SK-N-SH (cell line): ENCODE measurements around the gene NSF. TPM values are rescaled to one million over a fixed set of nuclear protein-coding genes. Genes with fewer than 3 reads are reported as not detected.

Experiments used
- CTCF ChIA-PET: fragments of 300-600, 350-600 bp; formaldehyde crosslinking; extraction: SDS; loops from one replicate; lab custom pipeline; 2021; lab: Yijun Ruan, JAX
- POLR2A ChIA-PET: fragments of 350-600 bp; sonication (Branson Sonifier 250); formaldehyde crosslinking; extraction: SDS; loops from one replicate; lab custom pipeline; 2020; ENCODE audit warnings: antibody characterized with exemption, inconsistent platforms; lab: Yijun Ruan, JAX
- DNase-seq: peaks from one replicate; pipeline ENCODE4 v3.0.0; 2012
- H2AFZ ChIP-seq: fragments of 200-600 bp; sonication (generic); 2 replicates; pipeline ENCODE4 v1.8.1; 2016; ENCODE audit warnings: antibody characterized with exemption, mild to moderate bottlenecking, low read depth
- H3F3A ChIP-seq: fragments of 200-600 bp; sonication (generic); replicated peaks from 2 replicates; pipeline ENCODE3; 2016; ENCODE audit warnings: antibody characterized with exemption, mild to moderate bottlenecking; ENCODE audit not compliant: insufficient read depth
- H3K27ac ChIP-seq, 2 experiments: fragments of 200-500 bp in 1 of 2; fragments of 200-600 bp in 1 of 2; sonication (Bioruptor generic) in 1 of 2; sonication (generic), shearing (Covaris generic) in 1 of 2; 2 replicates each; pipeline versions ENCODE4 v1.5.1 to v1.6.1; 2014 to 2016; ENCODE audit warnings: low read depth in 2 of 2, inconsistent platforms in 1 of 2, low read length in 1 of 2, mild to moderate bottlenecking in 1 of 2, mixed read lengths in 1 of 2
- H3K27me3 ChIP-seq: fragments of 200-600 bp; sonication (generic), shearing (Covaris generic); 2 replicates; pipeline ENCODE4 v1.6.1; 2016; ENCODE audit warnings: mixed run types; ENCODE audit not compliant: insufficient read depth
- H3K36me3 ChIP-seq, 2 experiments: fragments of 200-500 bp in 1 of 2; fragments of 200-600 bp in 1 of 2; sonication (Bioruptor generic) in 1 of 2; sonication (generic) in 1 of 2; replicated peaks in 1 of 2; 2 replicates each; pipeline versions ENCODE3 to v1.5.1; 2014 to 2016; ENCODE audit warnings: low read length in 1 of 2, mild to moderate bottlenecking in 1 of 2; ENCODE audit not compliant: insufficient read depth in 2 of 2, control insufficient read depth in 1 of 2
- H3K4me1 ChIP-seq, 2 experiments: fragments of 200-500 bp in 1 of 2; fragments of 200-600 bp in 1 of 2; sonication (Bioruptor generic) in 1 of 2; sonication (generic), shearing (Covaris generic) in 1 of 2; 2 replicates each; pipeline versions ENCODE4 v1.5.1 to v1.6.1; 2014 to 2016; ENCODE audit warnings: low read depth in 1 of 2, low read length in 1 of 2, mixed run types in 1 of 2; ENCODE audit not compliant: insufficient read depth in 2 of 2, control insufficient read depth in 1 of 2
- H3K4me2 ChIP-seq: fragments of 200-600 bp; sonication (generic), shearing (Covaris generic); 2 replicates; pipeline ENCODE4 v1.6.1; 2017; ENCODE audit warnings: mixed run types
- H3K4me3 ChIP-seq, 2 experiments: fragments of 200-500 bp in 1 of 2; fragments of 200-600 bp in 1 of 2; sonication (Bioruptor generic) in 1 of 2; sonication (generic), shearing (Covaris generic) in 1 of 2; 2 replicates each; pipeline versions ENCODE4 v1.5.1 to v1.8.1; 2014 to 2016; ENCODE audit warnings: low read depth in 2 of 2, inconsistent platforms in 1 of 2, low read length in 1 of 2, mild to moderate bottlenecking in 1 of 2, mixed read lengths in 1 of 2, moderate library complexity in 1 of 2
- H3K79me2 ChIP-seq: fragments of 200-600 bp; sonication (generic); 2 replicates; pipeline ENCODE4 v1.8.1; 2017; ENCODE audit warnings: mild to moderate bottlenecking; ENCODE audit not compliant: insufficient read depth
- H3K9ac ChIP-seq: fragments of 200-600 bp; sonication (generic); 2 replicates; pipeline ENCODE4 v1.6.1; 2017; ENCODE audit warnings: mixed run types
- H3K9me2 ChIP-seq: fragments of 200-600 bp; sonication (generic); 2 replicates; pipeline ENCODE4 v1.6.1; 2017; ENCODE audit warnings: mixed run types
- H3K9me3 ChIP-seq: fragments of 200-600 bp; sonication (generic); 2 replicates; pipeline ENCODE4 v1.6.1; 2017; ENCODE audit warnings: mixed run types, mild to moderate bottlenecking, moderate library complexity
- H4K20me1 ChIP-seq: fragments of 200-600 bp; sonication (generic); 2 replicates; pipeline ENCODE4 v1.6.1; 2017; ENCODE audit warnings: mild to moderate bottlenecking, mixed run types; ENCODE audit not compliant: insufficient read depth
- ELF1 ChIP-seq: IDR thresholded peaks from 2 replicates; pipeline ENCODE4 v1.4.0; 2012
- EZH2phosphoT487 ChIP-seq: fragments of 200-600 bp; sonication (generic); IDR thresholded peaks from 2 replicates; pipeline ENCODE4 v1.6.1; 2017; ENCODE audit warnings: low read depth, mixed run types, mild to moderate bottlenecking, antibody characterized with exemption, moderate library complexity, borderline replicate concordance
- GABPA ChIP-seq: IDR thresholded peaks from 2 replicates; pipeline ENCODE4 v1.4.0; 2012; ENCODE audit warnings: low read depth, mild to moderate bottlenecking
- GATA2 ChIP-seq: sonication (generic); formaldehyde crosslinking; IDR thresholded peaks from 2 replicates; pipeline ENCODE4 v1.5.0; 2020; ENCODE audit warnings: mild to moderate bottlenecking, missing genetic modification reagents
- JUND ChIP-seq: IDR thresholded peaks from 2 replicates; pipeline ENCODE4 v1.4.0; 2012
- MEF2A ChIP-seq: IDR thresholded peaks from 2 replicates; pipeline ENCODE4 v1.4.0; 2012; ENCODE audit warnings: low read depth, borderline replicate concordance
- NFIC ChIP-seq: IDR thresholded peaks from 2 replicates; pipeline ENCODE4 v1.4.0; 2012; ENCODE audit warnings: borderline replicate concordance
- NRF1 ChIP-seq: IDR thresholded peaks from 2 replicates; pipeline ENCODE4 v1.6.1; 2012; ENCODE audit warnings: low read depth, mild to moderate bottlenecking, low read length
- POLR2AphosphoS5 ChIP-seq: IDR thresholded peaks from 2 replicates; pipeline ENCODE4 v1.6.1; 2012; ENCODE audit warnings: low read depth, low read length
- RAD21 ChIP-seq: IDR thresholded peaks from 2 replicates; pipeline ENCODE4 v1.6.1; 2012; ENCODE audit warnings: mild to moderate bottlenecking, low read length
- RFX5 ChIP-seq: IDR thresholded peaks from 2 replicates; pipeline ENCODE4 v1.6.1; 2012; ENCODE audit warnings: mild to moderate bottlenecking, improper control_type of control experiment, low read length
- RXRA ChIP-seq: IDR thresholded peaks from 2 replicates; pipeline ENCODE4 v1.4.0; 2012; ENCODE audit warnings: low read depth, mild to moderate bottlenecking, borderline replicate concordance
- TEAD4 ChIP-seq: IDR thresholded peaks from 2 replicates; pipeline ENCODE4 v1.4.0; 2012; ENCODE audit warnings: mild to moderate bottlenecking, borderline replicate concordance; ENCODE audit not compliant: insufficient read depth
- USF1 ChIP-seq: IDR thresholded peaks from 2 replicates; pipeline ENCODE4 v1.4.0; 2012; ENCODE audit warnings: low read depth, borderline replicate concordance
- YY1 ChIP-seq: IDR thresholded peaks from 2 replicates; pipeline ENCODE4 v1.4.0; 2012; ENCODE audit warnings: low read depth, mild to moderate bottlenecking
- WGBS: methylation state at CpG from one replicate; pipeline ENCODE4 v1.1.6; 2017; ENCODE audit warnings: low lambda C conversion rate; 5-methylcytosine and 5-hydroxymethylcytosine counted together
- polyA plus RNA-seq, 3 experiments: library from polyadenylated mRNA; depleted of rRNA; stranded (reverse); fragments of >200 nt; gene quantifications; 2 replicates each; pipeline ENCODE4 v1.2.3, GENCODE V29; 2012
- TF ChIP-seq, protein P1 (sequence below): IDR thresholded peaks from 2 replicates; pipeline ENCODE4 v1.6.1; 2012; ENCODE audit warnings: mild to moderate bottlenecking, low read depth, low read length, moderate library complexity
- TF ChIP-seq, protein P2 (sequence below): IDR thresholded peaks from 2 replicates; pipeline ENCODE4 v1.4.0; 2012; ENCODE audit warnings: low read depth, borderline replicate concordance
- TF ChIP-seq, protein P3 (sequence below): fragments of 150-350 bp; IDR thresholded peaks from 2 replicates; pipeline ENCODE4 v1.6.1; 2016; ENCODE audit warnings: mild to moderate bottlenecking, low read depth, low read length

NSF gene
- polyA plus RNA-seq, 1 of the 3 experiments (the other 2 are of a cell fraction) = 31.4 TPM

DNA sequence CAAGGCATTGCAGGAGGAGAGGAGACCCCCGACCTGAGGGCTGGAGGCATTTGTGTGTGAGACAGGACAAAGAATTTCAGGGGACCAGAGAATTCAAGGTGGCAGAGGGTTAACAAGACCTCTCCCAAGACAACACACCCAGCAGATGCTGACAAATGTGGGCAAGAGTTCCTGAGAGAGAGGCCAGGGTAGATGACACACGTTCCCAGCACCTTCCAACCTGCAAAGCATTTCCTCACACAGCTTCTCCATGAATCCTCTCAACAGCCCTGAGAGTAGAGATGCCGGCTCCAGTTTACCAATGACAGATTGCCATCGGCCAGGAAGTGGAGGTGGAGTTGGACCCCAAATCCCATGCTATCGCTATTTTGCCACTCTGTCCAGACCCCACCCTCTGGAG is 203.1 kb downstream of the NSF start (continued):
- TF ChIP-seq NFIC = no peak

DNA sequence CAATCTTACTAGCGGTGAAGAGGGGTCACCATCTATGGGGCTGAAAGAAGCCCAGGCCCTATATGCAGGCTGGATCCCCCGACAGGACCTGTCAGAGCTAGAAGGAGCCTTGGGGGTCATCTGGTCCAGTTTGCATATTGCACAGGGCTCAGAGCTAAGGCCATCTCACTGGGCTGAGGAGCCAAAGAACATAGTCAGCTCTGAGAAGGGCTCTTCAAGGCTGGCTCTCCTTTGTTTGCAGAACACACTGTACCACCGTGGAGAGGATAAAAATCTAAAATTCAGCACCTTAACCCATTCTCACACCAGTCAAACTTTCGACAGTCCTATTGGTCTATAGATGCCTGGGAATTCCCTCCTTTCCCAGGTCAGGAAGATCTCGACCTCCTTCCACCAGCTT is 203.8 kb downstream of the NSF start:
- peaks cover 16% of the 10 kb centered on the region; the same call in 1 of the 2 replicates for H3K27me3 ChIP-seq
- CTCF ChIA-PET = interaction anchor here (0.7 to 1.1 kb wide), 3 partner anchors 12 to 47 kb away, joined by 3 to 4 read pairs (median 4); no protein-coding TSS in a partner anchor

More for the DNA sequence above, 203.8 kb downstream of the NSF start:
- no peaks in the 10 kb centered on the region for H4K20me1 ChIP-seq
- H3K9ac ChIP-seq = no peak overlapping the region
- H3F3A ChIP-seq = no peaks in the 10 kb centered on the region
- no peaks in the 10 kb centered on the region for H3K79me2 ChIP-seq
- H3K9me2 ChIP-seq = no peaks in the 10 kb centered on the region
- POLR2A ChIA-PET = no interaction called here
- no peak for DNase-seq
- TF ChIP-seq JUND (no peak), ELF1 (no peak), YY1 (no peak), NRF1 (no peak), EZH2phosphoT487 (no peak), RFX5 (no peak), MEF2A (no peak), TEAD4 (no peak), GATA2 (no peak), RAD21 (no peak), POLR2AphosphoS5 (no peak), RXRA (no peak), USF1 (no peak), GABPA (no peak)
- TF ChIP-seq, protein P1, sequence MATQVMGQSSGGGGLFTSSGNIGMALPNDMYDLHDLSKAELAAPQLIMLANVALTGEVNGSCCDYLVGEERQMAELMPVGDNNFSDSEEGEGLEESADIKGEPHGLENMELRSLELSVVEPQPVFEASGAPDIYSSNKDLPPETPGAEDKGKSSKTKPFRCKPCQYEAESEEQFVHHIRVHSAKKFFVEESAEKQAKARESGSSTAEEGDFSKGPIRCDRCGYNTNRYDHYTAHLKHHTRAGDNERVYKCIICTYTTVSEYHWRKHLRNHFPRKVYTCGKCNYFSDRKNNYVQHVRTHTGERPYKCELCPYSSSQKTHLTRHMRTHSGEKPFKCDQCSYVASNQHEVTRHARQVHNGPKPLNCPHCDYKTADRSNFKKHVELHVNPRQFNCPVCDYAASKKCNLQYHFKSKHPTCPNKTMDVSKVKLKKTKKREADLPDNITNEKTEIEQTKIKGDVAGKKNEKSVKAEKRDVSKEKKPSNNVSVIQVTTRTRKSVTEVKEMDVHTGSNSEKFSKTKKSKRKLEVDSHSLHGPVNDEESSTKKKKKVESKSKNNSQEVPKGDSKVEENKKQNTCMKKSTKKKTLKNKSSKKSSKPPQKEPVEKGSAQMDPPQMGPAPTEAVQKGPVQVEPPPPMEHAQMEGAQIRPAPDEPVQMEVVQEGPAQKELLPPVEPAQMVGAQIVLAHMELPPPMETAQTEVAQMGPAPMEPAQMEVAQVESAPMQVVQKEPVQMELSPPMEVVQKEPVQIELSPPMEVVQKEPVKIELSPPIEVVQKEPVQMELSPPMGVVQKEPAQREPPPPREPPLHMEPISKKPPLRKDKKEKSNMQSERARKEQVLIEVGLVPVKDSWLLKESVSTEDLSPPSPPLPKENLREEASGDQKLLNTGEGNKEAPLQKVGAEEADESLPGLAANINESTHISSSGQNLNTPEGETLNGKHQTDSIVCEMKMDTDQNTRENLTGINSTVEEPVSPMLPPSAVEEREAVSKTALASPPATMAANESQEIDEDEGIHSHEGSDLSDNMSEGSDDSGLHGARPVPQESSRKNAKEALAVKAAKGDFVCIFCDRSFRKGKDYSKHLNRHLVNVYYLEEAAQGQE = no peak
- TF ChIP-seq, protein P2, sequence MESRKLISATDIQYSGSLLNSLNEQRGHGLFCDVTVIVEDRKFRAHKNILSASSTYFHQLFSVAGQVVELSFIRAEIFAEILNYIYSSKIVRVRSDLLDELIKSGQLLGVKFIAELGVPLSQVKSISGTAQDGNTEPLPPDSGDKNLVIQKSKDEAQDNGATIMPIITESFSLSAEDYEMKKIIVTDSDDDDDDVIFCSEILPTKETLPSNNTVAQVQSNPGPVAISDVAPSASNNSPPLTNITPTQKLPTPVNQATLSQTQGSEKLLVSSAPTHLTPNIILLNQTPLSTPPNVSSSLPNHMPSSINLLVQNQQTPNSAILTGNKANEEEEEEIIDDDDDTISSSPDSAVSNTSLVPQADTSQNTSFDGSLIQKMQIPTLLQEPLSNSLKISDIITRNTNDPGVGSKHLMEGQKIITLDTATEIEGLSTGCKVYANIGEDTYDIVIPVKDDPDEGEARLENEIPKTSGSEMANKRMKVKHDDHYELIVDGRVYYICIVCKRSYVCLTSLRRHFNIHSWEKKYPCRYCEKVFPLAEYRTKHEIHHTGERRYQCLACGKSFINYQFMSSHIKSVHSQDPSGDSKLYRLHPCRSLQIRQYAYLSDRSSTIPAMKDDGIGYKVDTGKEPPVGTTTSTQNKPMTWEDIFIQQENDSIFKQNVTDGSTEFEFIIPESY = no peak
- TF ChIP-seq, protein P3, sequence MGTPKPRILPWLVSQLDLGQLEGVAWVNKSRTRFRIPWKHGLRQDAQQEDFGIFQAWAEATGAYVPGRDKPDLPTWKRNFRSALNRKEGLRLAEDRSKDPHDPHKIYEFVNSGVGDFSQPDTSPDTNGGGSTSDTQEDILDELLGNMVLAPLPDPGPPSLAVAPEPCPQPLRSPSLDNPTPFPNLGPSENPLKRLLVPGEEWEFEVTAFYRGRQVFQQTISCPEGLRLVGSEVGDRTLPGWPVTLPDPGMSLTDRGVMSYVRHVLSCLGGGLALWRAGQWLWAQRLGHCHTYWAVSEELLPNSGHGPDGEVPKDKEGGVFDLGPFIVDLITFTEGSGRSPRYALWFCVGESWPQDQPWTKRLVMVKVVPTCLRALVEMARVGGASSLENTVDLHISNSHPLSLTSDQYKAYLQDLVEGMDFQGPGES = no peak
- no peak overlapping the region for H2AFZ ChIP-seq
- no peaks in the 10 kb centered on the region for H3K9me3 ChIP-seq
- H3K36me3 ChIP-seq = no peaks in the 10 kb centered on the region
- H3K4me3 ChIP-seq = no peak overlapping the region
- no peaks in the 10 kb centered on the region for H3K4me1 ChIP-seq
- H3K27ac ChIP-seq = no peak overlapping the region
- no peak overlapping the region for H3K4me2 ChIP-seq
- WGBS = 56% methylated on average over 5 of the region's 5 CpGs
